ENCODE results near the gene FPGS.
"Not testable (repeated sequence)": the region's sequence is repeated elsewhere in the genome, so short reads cannot be mapped to it uniquely, and the experiment has no call there.

FPGS gene

DNA sequence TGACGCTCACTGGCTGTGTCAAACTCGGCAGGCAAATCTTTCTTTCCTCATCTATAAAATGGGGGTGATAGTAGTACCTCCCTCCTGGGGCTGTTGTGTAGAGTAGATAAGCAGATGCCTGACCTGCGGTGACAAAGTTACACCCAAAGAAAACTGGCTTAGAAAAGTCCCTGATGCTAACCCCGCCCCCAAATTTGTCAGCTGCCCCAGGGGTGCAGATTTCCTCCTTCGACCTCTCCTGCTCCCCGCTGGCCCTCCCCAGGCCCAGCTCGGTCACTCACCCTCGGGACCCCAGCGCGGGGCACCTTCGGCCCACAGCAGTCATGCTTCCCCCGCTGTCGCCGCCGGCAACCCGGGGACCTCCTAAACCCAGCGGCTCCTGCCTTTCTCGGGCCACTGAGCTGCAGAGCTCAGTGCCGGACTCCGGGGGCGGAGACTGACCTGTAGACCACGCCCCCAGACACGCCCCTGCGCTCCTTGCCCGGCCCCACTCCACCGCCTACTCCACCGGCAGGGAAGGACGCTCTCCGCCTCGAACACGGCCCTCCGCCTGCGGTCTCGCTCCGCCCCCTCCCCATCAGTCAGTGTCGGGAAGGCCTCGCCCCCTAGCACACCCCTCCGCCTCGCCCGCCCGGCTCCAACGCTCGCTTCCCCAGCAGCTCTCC lies 31.6 kb upstream of the FPGS start:
- in situ Hi-C loops (cut with MboI; ENCODE audit: low sequenced_read_pairs), result no loop called here

DNA sequence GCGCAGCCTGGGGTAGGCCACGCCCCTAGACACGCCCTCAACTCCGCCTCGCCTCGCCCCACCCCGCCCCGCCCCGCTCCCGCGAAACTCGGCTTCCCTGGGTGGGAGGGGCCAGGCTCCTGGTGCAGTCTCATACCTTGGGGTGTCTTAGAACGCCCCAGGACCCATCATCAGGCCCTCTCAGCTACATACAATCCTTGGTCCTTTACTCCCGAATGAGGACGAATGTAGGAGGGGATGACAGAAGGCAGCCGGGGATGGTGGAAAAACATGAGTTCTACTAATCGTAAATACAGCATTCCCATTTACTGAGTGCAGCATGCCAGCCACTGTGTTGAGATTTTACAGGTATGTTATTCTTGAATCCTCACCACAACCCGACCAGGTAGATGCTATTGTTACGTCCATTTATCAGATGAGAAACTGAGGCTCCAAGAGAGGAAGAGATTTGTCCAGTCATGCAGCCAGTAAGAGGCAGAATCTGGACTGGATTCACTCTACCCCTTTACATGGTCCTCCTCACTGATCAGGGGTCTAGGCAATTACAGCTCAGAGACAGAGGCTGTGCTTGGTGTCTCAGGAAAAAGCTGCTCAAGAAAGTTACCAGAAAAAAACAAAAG lies 31.0 kb upstream of the FPGS start:
- in situ Hi-C loops (cut with MboI; ENCODE audit: low sequenced_read_pairs), result no loop called here

- in situ Hi-C loops (cut with MboI; ENCODE audit: low sequenced_read_pairs), result no loop called here
These were observed 30.1 kb upstream of the FPGS start for GRCh38 chr9:127772603-127773002.

- in situ Hi-C loops (cut with MboI; ENCODE audit: low sequenced_read_pairs), result no loop called here
These were observed 29.4 kb upstream of the FPGS start for GRCh38 chr9:127773272-127773671.

GRCh38 chr9:127773981-127774380 lies 28.7 kb upstream of the FPGS start:
- in situ Hi-C loops (cut with MboI; ENCODE audit: low sequenced_read_pairs), result no loop called here

DNA sequence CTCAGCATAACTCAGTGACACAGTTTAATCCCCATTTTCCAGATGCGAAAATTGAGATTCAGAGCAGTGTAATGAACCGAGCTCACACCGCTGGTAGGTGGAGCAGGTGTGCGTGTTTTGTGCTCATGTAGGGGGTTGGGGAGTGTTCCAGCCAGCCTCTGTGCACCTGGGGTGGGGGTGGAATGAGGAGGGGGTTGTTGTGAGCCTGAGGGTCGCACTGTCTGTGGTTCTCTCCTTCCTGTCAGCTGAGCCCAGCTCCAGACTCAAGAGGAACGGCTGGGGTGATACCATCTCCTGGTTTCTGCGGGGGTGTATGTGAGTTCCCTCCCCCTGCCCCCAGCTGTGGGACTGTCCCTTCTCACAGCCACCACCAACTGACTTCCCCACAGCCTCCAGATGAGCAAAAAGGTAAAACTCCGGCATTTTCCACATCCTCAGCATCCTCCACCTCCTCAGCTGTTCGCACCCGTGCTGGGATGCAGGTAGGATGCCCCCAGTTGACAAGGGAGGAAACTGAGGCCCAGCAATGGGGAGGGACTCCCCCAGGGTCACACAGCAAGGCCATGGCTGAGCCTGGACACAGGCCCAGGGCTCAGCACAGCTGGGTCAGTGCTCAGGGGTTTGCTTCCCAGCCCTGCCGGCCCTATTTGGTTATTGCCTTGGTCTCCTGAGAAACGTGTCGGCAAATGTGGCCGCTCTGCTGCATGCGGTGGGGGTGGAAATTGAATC lies 26.3 kb upstream of the FPGS start:
- in situ Hi-C loops (cut with MboI; ENCODE audit: low sequenced_read_pairs), result no loop called here

DNA sequence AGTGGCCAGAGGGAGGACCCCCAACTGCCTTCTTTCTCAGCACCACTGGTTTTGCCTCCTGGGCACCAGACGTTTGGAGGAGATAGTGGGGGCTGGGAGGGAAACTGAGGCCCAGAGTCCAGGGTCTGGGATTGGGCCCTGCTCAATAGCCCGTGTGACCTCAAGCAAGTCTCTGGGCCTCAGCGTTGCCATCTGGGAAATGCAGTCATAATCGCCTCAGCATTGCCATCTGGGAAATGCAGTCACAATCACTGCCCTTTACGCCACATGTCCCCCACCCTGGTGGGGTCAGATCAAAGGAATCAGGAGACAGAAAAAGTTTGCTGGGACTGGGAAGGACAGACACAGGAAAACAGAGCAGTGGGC lies 25.8 kb upstream of the FPGS start:
- in situ Hi-C loops (cut with MboI; ENCODE audit: low sequenced_read_pairs), result no loop called here

DNA sequence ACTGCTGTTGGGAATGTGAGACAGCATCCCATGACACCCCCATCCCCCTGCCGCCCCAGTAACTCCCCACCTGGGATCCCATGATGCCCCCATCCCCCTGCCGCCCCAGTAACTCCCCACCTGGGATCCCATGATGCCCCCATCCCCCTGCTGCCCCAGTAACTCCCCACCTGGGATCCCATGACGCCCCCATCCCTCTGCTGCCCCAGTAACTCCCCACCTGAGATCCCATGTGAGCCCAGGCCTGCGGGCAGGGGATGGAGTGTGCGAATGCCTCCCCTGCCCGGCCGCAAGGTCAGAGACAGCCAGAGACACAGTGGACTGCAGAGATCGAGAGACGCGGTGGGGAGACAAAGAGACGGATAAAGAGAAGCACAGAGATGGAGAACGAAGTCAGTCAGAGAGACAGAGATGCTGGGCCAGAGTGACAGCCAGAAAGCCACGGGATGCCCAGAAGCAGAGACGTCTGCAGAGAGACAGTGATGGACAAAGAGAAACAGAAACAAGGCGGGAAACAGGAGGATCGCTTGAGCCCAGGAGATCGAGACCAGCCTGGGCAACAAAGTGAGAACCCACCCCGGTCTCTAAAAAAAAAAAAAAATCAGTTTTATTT lies 25.2 kb upstream of the FPGS start:
- in situ Hi-C loops (cut with MboI; ENCODE audit: low sequenced_read_pairs), result no loop called here

DNA sequence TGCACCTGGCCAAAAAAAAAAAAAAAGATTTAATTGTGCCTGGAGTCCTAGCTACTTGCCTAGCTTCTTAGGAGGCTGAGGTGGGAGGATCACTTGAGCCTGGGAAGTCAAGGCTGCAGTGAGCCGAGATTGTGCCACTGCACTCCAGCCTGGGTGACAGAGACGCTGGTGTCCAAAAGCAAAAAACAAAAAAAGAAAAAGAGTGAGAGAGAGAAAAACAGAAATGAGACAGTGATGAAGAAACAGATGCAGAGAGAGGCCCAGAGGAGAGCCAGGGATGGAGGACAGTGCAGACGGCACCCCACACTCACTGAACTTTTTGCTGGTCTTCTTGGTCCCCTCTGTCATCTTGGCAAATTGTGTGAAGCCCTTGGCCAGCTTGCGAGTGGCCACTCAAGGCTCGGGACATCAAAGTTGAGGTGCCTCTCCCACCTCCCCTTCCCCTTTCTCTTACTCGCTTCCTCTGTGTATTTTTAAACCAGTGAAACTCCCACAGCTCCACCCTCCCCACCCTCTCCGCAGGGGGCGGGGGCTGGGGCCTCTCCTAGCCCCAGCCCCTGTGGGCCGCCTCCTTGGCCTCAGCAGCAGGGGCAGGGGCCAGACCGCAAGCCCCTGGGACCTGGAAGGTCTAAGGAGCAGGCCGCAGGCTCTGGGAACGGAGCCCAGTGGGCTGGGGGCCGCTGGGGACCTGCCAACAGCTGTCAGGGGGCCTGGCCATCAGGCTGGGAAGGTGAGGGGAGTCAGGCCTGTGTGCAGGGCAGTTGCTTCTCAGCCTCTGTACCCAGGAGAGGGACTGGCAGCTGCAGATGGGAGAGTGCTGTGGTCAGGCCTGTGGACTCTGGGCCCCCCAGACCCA lies 24.2 kb upstream of the FPGS start, which contains the start of gene SH2D3C:
Gene SH2D3C, minus strand, starts transcription at position 387 of the 856 bp plus-strand sequence. Its CDS starts 39 bp downstream, at position 348.
- in situ Hi-C loops (cut with MboI; ENCODE audit: low sequenced_read_pairs), result no loop called here

GRCh38 chr9:127779136-127779981 lies 23.3 kb upstream of the FPGS start:
- in situ Hi-C loops (cut with MboI; ENCODE audit: low sequenced_read_pairs), result no loop called here

DNA sequence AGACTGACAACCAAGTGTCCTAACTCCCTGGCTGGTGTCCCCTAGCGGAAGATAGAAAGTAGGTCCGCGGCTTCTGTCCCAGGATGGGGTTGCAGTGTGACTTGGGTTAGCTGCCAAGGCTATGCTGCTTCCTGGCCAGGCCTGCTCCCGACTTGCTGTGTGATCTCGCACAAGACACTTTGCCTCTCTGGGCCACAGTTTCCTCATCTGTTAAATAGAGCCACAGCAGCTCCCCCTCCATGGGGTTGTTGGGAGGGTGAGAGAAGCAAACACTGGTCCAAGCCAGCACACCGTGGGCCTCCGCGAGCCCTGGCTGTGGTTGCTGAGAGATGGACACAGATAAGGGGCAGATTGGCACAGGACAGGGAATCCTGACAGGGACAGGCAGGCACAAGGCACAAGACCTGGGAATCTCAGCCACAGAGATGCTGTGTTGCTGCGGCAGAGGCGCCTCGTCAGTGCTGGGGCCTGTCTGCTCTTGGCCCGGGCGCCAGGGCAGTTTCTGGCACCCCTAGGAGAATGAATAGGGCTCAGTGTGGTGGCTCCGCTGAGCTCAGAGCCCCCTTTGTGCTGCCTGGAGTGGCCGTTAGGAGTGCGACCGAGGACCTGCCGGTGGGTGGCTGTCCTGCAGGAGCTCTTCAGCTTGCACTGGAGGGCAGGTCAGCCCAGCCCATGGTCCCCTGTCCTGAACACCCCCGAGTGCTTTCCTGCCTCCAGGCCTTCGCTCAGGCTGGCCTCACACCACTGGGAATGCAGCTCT lies 22.4 kb upstream of the FPGS start:
- in situ Hi-C loops (cut with MboI; ENCODE audit: low sequenced_read_pairs), result no loop called here

- in situ Hi-C loops (cut with MboI; ENCODE audit: low sequenced_read_pairs), result not testable (repeated sequence)
These were observed 21.8 kb upstream of the FPGS start for GRCh38 chr9:127780909-127781308.

GRCh38 chr9:127781806-127782205 lies 20.9 kb upstream of the FPGS start:
- in situ Hi-C loops (cut with MboI; ENCODE audit: low sequenced_read_pairs), result no loop called here

DNA sequence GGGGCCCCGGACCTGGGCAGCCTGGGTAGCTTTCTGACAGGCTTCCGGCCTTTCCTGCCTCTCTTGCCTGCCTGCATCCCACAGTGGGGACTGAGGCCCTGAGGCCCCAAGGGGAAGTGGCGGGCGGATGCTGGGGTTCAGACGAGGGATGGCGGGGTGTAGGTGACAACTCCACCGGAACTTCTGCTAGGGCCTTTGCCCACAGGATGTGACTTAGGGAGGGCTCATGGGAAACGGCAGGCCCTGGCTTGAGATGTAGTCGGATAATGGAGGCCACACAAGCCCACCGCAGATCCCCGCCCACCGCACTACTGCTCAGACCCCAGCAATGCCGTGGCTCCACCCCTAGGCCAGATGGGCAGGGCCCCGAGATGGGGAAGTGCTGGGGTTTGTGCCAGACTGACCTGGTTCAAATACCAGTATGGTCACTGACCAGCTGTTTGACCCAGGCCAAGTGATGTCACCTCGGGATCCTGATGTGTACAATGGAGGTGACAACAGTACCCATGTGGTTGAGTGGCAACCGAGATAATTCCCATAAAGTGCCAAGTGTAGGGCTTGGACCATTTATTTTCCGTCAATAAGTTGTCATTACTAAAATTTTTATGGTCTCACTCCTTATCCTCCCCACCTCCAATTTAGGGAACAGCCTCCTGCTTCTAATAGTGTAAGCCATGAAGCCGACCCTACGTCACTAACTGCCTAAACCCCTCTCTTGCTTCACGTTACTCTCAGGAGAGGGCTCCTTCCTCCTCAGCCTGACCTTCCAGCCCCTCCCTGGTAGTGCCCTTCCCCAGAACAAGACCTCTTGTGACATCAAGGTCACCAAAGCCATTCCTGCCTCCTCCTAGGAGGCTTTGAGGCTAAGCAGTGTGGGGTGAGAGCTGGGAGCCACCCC lies 19.3 kb upstream of the FPGS start:
- in situ Hi-C loops (cut with MboI; ENCODE audit: low sequenced_read_pairs), result no loop called here

- in situ Hi-C loops (cut with MboI; ENCODE audit: low sequenced_read_pairs), result no loop called here
These were observed 17.4 kb upstream of the FPGS start for GRCh38 chr9:127785023-127785932.

GRCh38 chr9:127785933-127786772 lies 16.5 kb upstream of the FPGS start, which contains the start of gene CDK9:
CDK9 (plus strand) TSS chr9:127786034; CDS start chr9:127786149, 115 bp downstream.
- in situ Hi-C loops (cut with MboI; ENCODE audit: low sequenced_read_pairs), result no loop called here

All from HL-60/S4 treated with phorbol 12-myristate 13-acetate at 8.2 ng/mL for 4 days and 3 days (cell line).